ENCODE results near the gene PCSK5. TPM values are rescaled to one million over a fixed set of nuclear protein-coding genes. Genes with fewer than 3 reads are reported as not detected.
A peak's percentile ranks its signal among the peaks of the same experiment; 100 is the strongest.

PCSK5 gene
- polyA plus RNA-seq, 5 donors: 6.1 to 13.4 (median 9.5) TPM

GRCh38 chr9:76003041-76003440 is 112.6 kb downstream of the PCSK5 start:
- no peak for DNase-seq

GRCh38 chr9:76004526-76004925 is 114.1 kb downstream of the PCSK5 start:
- DNase-seq: no peak

GRCh38 chr9:76007935-76008334 is 117.5 kb downstream of the PCSK5 start:
- no peak for DNase-seq

- DNase-seq: no peak
Measured at GRCh38 chr9:76013809-76014208, 123.3 kb downstream of the PCSK5 start.

- no peak for DNase-seq
Measured at GRCh38 chr9:76018235-76018634, 127.8 kb downstream of the PCSK5 start.

GRCh38 chr9:76018761-76019160 is 128.3 kb downstream of the PCSK5 start:
- no peak for DNase-seq

GRCh38 chr9:76020652-76021051 is 130.2 kb downstream of the PCSK5 start:
- DNase-seq: no peak

- no peak for DNase-seq
Measured at GRCh38 chr9:76022317-76022716, 131.8 kb downstream of the PCSK5 start.

- DNase-seq: no peak
Measured at GRCh38 chr9:76023715-76024195, 133.3 kb downstream of the PCSK5 start.

GRCh38 chr9:76025286-76025685 is 134.8 kb downstream of the PCSK5 start:
- peak; percentile 12 to 24 for DNase-seq

GRCh38 chr9:76026796-76027195 is 136.3 kb downstream of the PCSK5 start:
- no peak for DNase-seq

GRCh38 chr9:76027416-76027815 is 136.9 kb downstream of the PCSK5 start:
- no peak for DNase-seq

- no peak for DNase-seq
Measured at GRCh38 chr9:76027861-76028260, 137.4 kb downstream of the PCSK5 start.

GRCh38 chr9:76032038-76032796 is 141.7 kb downstream of the PCSK5 start:
- no peak for DNase-seq

- no peak for DNase-seq
Measured at GRCh38 chr9:76032797-76033373, 142.4 kb downstream of the PCSK5 start.

- no peak for DNase-seq
Measured at GRCh38 chr9:76034049-76034448, 143.6 kb downstream of the PCSK5 start.

GRCh38 chr9:76036762-76037161 is 146.3 kb downstream of the PCSK5 start:
- no peak for DNase-seq

GRCh38 chr9:76037587-76038225 is 147.2 kb downstream of the PCSK5 start:
- no peak for DNase-seq

GRCh38 chr9:76038431-76038830 is 148.0 kb downstream of the PCSK5 start:
- no peak for DNase-seq

- DNase-seq: no peak
Measured at GRCh38 chr9:76044266-76044819, 153.9 kb downstream of the PCSK5 start.

- no peak for DNase-seq
Measured at GRCh38 chr9:76045221-76045620, 154.7 kb downstream of the PCSK5 start.

GRCh38 chr9:76049341-76049740 is 158.9 kb downstream of the PCSK5 start:
- no peak for DNase-seq

GRCh38 chr9:76067696-76068095 is 177.2 kb downstream of the PCSK5 start:
- peak; percentile 43 to 52 for DNase-seq
